ENCODE data around the gene RNF121. TPM values are rescaled to one million over a fixed set of nuclear protein-coding genes. Genes with fewer than 3 reads are reported as not detected.

Gene RNF121
- total RNA-seq, 6 experiments from 2014 or later = 36.7 to 41.6 (median 38.7) TPM

- H3K4me1 Mint-ChIP-seq (ENCODE audit: low read depth) = peaks cover 57% of the 10 kb centered on the region
- H3K4me3 Mint-ChIP-seq = no peak overlapping the region
- TF ChIP-seq CTCF (IDR thresholded peaks at IDR 0.05) = no peak
- H3K27me3 Mint-ChIP-seq (ENCODE audit: insufficient read depth) = peaks cover 1% of the 10 kb centered on the region; the same call in 1 of the 2 replicates
- no peak for DNase-seq
- no peaks in the 10 kb centered on the region for H3K9me3 Mint-ChIP-seq
- H3K27ac Mint-ChIP-seq = peak overlapping the region; percentile 95
- H3K36me3 Mint-ChIP-seq (ENCODE audit: low read depth) = peaks cover 39% of the 10 kb centered on the region
Observed at GRCh38 chr11:72024069-72024754, 95.4 kb downstream of the RNF121 start.

- TF ChIP-seq CTCF (IDR thresholded peaks at IDR 0.05) = no peak
- H3K9me3 Mint-ChIP-seq = no peaks in the 10 kb centered on the region
- H3K4me3 Mint-ChIP-seq = no peak overlapping the region
- DNase-seq = no peak
- peaks cover 27% of the 10 kb centered on the region for H3K36me3 Mint-ChIP-seq (ENCODE audit: low read depth)
- H3K27ac Mint-ChIP-seq = peak overlapping the region; percentile 95
- peaks cover 1% of the 10 kb centered on the region; the same call in 1 of the 2 replicates for H3K27me3 Mint-ChIP-seq (ENCODE audit: insufficient read depth)
- H3K4me1 Mint-ChIP-seq (ENCODE audit: low read depth) = peaks cover 64% of the 10 kb centered on the region
Observed at GRCh38 chr11:72026090-72026489, 97.2 kb downstream of the RNF121 start.

- Mint-ChIP-seq H3K36me3 (ENCODE audit: low read depth) (peaks cover 22% of the 10 kb centered on the region), H3K4me1 (ENCODE audit: low read depth) (peaks cover 43% of the 10 kb centered on the region), H3K27ac (peak overlapping the region; percentile 13; the same call in 1 of the 2 replicates), H3K27me3 (ENCODE audit: insufficient read depth) (no peaks in the 10 kb centered on the region), H3K9me3 (no peaks in the 10 kb centered on the region), H3K4me3 (no peak overlapping the region)
- no peak for DNase-seq
- no peak for TF ChIP-seq CTCF (IDR thresholded peaks at IDR 0.05)
Observed at GRCh38 chr11:72030472-72031045, 101.7 kb downstream of the RNF121 start.

GRCh38 chr11:72036687-72037086 is 107.8 kb downstream of the RNF121 start:
- Mint-ChIP-seq H3K4me3 (no peak overlapping the region), H3K27me3 (ENCODE audit: insufficient read depth) (no peaks in the 10 kb centered on the region; the same call in 1 of the 2 replicates), H3K9me3 (no peaks in the 10 kb centered on the region), H3K4me1 (ENCODE audit: low read depth) (peaks cover 12% of the 10 kb centered on the region), H3K36me3 (ENCODE audit: low read depth) (peaks cover 7% of the 10 kb centered on the region; the same call in 1 of the 2 replicates), H3K27ac (peak overlapping the region; percentile 64; the same call in 1 of the 2 replicates)
- DNase-seq = no peak
- no peak for TF ChIP-seq CTCF (IDR thresholded peaks at IDR 0.05)

- Mint-ChIP-seq H3K36me3 (ENCODE audit: low read depth) (peaks cover 13% of the 10 kb centered on the region; the same call in 1 of the 2 replicates), H3K9me3 (no peaks in the 10 kb centered on the region), H3K4me1 (ENCODE audit: low read depth) (peaks cover 22% of the 10 kb centered on the region), H3K27me3 (ENCODE audit: insufficient read depth) (no peaks in the 10 kb centered on the region; the same call in 1 of the 2 replicates), H3K27ac (no peak overlapping the region), H3K4me3 (no peak overlapping the region)
- TF ChIP-seq CTCF (IDR thresholded peaks at IDR 0.05) = no peak
- DNase-seq = peak; percentile 12
Observed at GRCh38 chr11:72037554-72038311, 108.9 kb downstream of the RNF121 start.
